Left lung (tissue), 10 donors: ENCODE measurements around the gene IZUMO3. TPM values are rescaled to one million over a fixed set of nuclear protein-coding genes. Genes with fewer than 3 reads are reported as not detected.

Source experiments
- ATAC-seq: fragments of 200-7000 bp; cut with Tn5 transposase; one replicate; pipeline ENCODE4 v1.9.1; 2020; ENCODE audit warnings: moderate library complexity
- DNase-seq, 4 donors: peaks; one replicate each; pipeline ENCODE4 v3.0.0-alpha.2; 2013 to 2020
- H3K27ac ChIP-seq, 2 donors: fragments of 200-600 bp; sonication (generic) in 1 of 2; one replicate each; pipeline versions ENCODE4 v1.5.0 to v1.8.0; 2020 to 2021
- H3K27me3 ChIP-seq, 2 donors: fragments of 200-600 bp; sonication (generic) in 1 of 2; one replicate each; pipeline versions ENCODE4 v1.5.0 to v1.8.0; 2020 to 2021
- H3K36me3 ChIP-seq, 2 donors: fragments of 200-600 bp; sonication (generic) in 1 of 2; one replicate each; pipeline versions ENCODE4 v1.5.0 to v1.8.0; 2020 to 2021
- H3K4me1 ChIP-seq, 2 donors: fragments of 200-600 bp; one replicate each; pipeline ENCODE4 v1.8.0; 2021
- H3K4me3 ChIP-seq, 2 donors: fragments of 200-600 bp; sonication (generic) in 1 of 2; one replicate each; pipeline versions ENCODE4 v1.5.0 to v1.8.0; 2020 to 2021; ENCODE audit warnings: mild to moderate bottlenecking in 1 of 2
- H3K9me3 ChIP-seq, 2 donors: fragments of 200-600 bp; sonication (generic) in 1 of 2; one replicate each; pipeline versions ENCODE4 v1.5.0 to v1.8.0; 2020 to 2021
- intact Hi-C, 2 donors: fragments of 100-400 bp; cut with DNase I; formaldehyde crosslinking; loops; one replicate each; pipeline versions ENCODE4 v1.11.2 to v1.14.2; 2022
- polyA plus RNA-seq, 6 donors: library from polyadenylated mRNA; unstranded; fragments of 120-200 nt; gene quantifications; one replicate each; pipeline ENCODE4 v1.2.1, GENCODE V29; 2013; ENCODE audit not compliant: insufficient read length in 6 of 6
- total RNA-seq, 2 donors: library from RNA; stranded (reverse); fragmentation: NEBNext Ultra II Directional; extraction: Animal tissue kit (Norgen Biotek cat#: 25700); gene quantifications; one replicate each; pipeline ENCODE4 v1.2.1, GENCODE V29; 2021
- TF ChIP-seq, protein P1 (sequence below), 2 donors: fragments of 200-600 bp; sonication (generic) in 1 of 2; IDR thresholded peaks; one replicate each; pipeline versions ENCODE4 v1.5.0 to v1.8.0; 2021; ENCODE audit warnings: antibody characterized with exemption in 2 of 2
- donor health status: DM: no; HTN: yes; CAD: no.
- donor health status: DM: no; HTN: no; CAD: no.

IZUMO3 gene
- total and polyA plus RNA-seq, 8 donors: not detected

DNA sequence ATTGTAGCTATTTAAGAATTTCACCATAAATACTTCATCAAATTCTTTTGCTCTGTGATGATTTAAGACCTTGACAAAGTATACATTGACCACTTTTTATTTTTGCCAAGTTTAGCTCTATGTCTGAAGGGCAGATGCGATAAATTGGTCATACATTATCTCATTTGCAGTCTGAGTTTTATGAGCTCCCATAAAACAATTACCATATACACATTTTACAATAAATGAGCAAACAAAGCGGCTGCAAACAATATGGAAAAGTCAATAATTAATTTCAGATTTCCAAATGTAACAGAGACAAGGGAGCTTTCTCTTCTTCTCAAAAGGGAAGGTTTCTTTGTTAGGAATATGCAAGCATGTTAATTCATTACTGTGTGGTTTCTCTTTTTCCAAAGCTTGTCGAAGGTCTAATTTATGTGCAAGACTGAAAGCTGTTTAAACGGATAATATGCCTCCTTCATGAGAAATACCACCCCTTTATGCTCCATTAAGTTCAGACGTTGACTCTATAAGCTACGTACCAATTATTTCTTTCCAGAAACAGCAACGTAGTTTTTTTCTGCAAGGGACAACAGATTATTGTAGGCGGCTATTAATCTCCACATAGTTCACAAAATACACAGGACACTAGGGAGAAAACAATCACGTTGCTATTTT, 7.0 kb upstream of the IZUMO3 start:
- ATAC-seq: no peak
- intact Hi-C loops: no loop called here
- no peaks in the 10 kb centered on the region for H3K4me1 ChIP-seq
- no peak overlapping the region for H3K27ac ChIP-seq
- TF ChIP-seq, protein P1, sequence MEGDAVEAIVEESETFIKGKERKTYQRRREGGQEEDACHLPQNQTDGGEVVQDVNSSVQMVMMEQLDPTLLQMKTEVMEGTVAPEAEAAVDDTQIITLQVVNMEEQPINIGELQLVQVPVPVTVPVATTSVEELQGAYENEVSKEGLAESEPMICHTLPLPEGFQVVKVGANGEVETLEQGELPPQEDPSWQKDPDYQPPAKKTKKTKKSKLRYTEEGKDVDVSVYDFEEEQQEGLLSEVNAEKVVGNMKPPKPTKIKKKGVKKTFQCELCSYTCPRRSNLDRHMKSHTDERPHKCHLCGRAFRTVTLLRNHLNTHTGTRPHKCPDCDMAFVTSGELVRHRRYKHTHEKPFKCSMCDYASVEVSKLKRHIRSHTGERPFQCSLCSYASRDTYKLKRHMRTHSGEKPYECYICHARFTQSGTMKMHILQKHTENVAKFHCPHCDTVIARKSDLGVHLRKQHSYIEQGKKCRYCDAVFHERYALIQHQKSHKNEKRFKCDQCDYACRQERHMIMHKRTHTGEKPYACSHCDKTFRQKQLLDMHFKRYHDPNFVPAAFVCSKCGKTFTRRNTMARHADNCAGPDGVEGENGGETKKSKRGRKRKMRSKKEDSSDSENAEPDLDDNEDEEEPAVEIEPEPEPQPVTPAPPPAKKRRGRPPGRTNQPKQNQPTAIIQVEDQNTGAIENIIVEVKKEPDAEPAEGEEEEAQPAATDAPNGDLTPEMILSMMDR (IDR thresholded peaks at IDR 0.05): no peak
- no peak overlapping the region for H3K4me3 ChIP-seq
- no peak for DNase-seq
- H3K36me3 ChIP-seq: no peaks in the 10 kb centered on the region
- H3K9me3 ChIP-seq: no peaks in the 10 kb centered on the region
- no peaks in the 10 kb centered on the region for H3K27me3 ChIP-seq

DNA sequence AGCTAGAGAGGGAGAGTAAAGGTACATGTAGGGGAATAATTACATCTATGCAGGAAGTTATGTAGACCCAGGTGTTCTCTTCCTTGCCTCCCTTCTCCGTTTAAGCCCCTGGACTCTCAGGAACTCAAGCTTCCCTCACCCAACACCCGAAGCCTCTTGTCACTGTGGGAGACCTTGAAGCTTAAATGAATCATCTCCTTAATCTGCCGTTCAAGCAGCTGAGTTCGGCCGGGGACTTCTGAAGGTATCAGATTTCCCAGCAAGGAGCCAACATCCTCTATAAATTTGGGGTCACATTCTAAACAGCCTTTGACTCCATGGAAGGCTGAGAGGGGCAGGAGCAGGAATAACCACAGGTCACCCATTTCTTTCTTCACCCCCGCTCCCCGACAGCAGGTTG, 412 bp downstream of the IZUMO3 start:
- no peak for ATAC-seq
- intact Hi-C loops: no loop called here
- TF ChIP-seq, protein P1 (IDR thresholded peaks at IDR 0.05): no peak
- Histone ChIP-seq H3K27ac (no peak overlapping the region), H3K36me3 (no peaks in the 10 kb centered on the region), H3K27me3 (no peaks in the 10 kb centered on the region), H3K4me1 (no peaks in the 10 kb centered on the region), H3K4me3 (no peak overlapping the region), H3K9me3 (no peaks in the 10 kb centered on the region)
- DNase-seq: no peak

DNA sequence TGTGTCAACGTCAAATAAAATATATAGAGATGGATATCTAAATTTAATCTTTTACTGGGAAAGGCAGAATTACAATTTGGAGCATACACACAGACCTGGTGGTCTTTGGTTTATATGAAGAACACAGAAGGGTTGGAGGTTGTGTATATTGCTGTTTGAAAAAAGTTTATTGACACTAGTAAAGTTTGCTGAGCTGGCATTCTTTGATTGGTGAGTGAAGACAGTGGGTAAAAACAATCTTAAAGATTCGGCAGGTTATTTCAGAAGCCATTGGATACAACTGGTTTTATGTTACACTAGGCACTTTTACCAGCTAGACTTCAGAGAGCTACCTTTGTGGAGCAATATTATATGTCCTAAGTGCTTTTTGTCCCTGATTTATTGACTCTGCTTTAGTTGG, 27.2 kb downstream of the IZUMO3 start:
- intact Hi-C loops: no loop called here
- no peak overlapping the region for H3K27ac ChIP-seq
- H3K4me1 ChIP-seq: no peaks in the 10 kb centered on the region
- TF ChIP-seq, protein P1 (IDR thresholded peaks at IDR 0.05): no peak
- no peaks in the 10 kb centered on the region for H3K36me3 ChIP-seq
- H3K27me3 ChIP-seq: no peaks in the 10 kb centered on the region
- no peak overlapping the region for H3K4me3 ChIP-seq
- no peak for DNase-seq
- ATAC-seq: no peak
- H3K9me3 ChIP-seq: peaks cover 0 to 2% of the 10 kb centered on the region in 2 donors

DNA sequence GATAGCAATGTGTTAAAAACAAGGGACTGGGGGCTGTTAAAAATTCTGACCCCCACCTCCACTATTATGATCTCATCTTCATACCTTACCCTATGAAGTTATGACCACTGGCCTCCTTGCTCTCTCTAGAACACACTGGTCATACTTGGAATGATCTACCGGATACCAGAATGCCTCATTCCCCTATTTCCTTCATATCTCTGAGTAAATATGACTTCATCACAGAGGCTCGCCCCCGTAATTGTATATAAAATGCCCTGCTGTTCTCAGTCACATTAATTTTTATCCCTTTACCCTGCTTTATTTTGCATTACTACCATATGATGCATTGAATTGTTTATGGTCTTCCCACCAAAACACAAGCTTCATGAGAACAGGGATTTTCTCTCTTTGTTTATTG, 29.2 kb downstream of the IZUMO3 start:
- intact Hi-C loops: no loop called here
- H3K4me3 ChIP-seq: no peak overlapping the region
- H3K27ac ChIP-seq: no peak overlapping the region
- peaks cover 0 to 2% of the 10 kb centered on the region in 2 donors for H3K9me3 ChIP-seq
- H3K27me3 ChIP-seq: no peaks in the 10 kb centered on the region
- H3K4me1 ChIP-seq: no peaks in the 10 kb centered on the region
- DNase-seq: no peak
- no peak for ATAC-seq
- no peaks in the 10 kb centered on the region for H3K36me3 ChIP-seq
- TF ChIP-seq, protein P1 (IDR thresholded peaks at IDR 0.05): no peak

DNA sequence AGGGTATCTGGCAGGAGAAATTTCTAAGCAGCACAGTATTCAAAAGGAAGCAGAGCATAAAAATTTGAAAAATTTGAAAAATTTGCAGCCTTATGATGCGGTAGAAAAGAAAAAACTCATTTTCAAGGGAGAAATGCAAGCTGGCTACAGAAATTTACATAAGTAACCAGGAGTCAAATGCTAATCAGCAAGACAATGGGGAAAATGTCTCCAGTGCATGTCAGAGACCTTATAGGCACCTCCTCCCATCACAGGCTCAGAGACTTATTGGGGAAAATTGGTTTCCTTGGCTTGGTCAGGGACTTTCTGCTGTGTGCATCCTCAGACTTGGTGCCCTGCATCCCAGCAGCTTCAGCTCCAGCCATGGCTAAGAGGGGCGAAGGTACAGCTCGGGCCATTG, 35.8 kb downstream of the IZUMO3 start:
- TF ChIP-seq, protein P1 (IDR thresholded peaks at IDR 0.05): no peak
- Histone ChIP-seq H3K36me3 (no peaks in the 10 kb centered on the region), H3K4me1 (no peaks in the 10 kb centered on the region), H3K4me3 (no peak overlapping the region), H3K9me3 (peaks cover 0 to 14% of the 10 kb centered on the region in 2 donors), H3K27ac (no peak overlapping the region), H3K27me3 (no peaks in the 10 kb centered on the region)
- intact Hi-C loops: no loop called here
- DNase-seq: no peak
- ATAC-seq: no peak
